ENCODE data around the gene SPTAN1. TPM values are rescaled to one million over a fixed set of nuclear protein-coding genes. Genes with fewer than 3 reads are reported as not detected.

Gene SPTAN1
- total RNA-seq, 1 experiment from 2014 or later: 229 TPM

- Histone ChIP-seq H3K27me3 (ENCODE audit: control insufficient read depth, insufficient read depth, low read length) (no peaks in the 10 kb centered on the region), H3K4me3 (ENCODE audit: low read depth in 2 of 2, low read length in 2 of 2) (no peak overlapping the region), H3K36me3 (ENCODE audit: control insufficient read depth, insufficient read depth, low read length) (peaks cover under 1% of the 10 kb centered on the region; the same call in 1 of the 2 replicates), H3K4me1 (ENCODE audit: control insufficient read depth, insufficient read depth, low read length) (peaks cover 9% of the 10 kb centered on the region; the same call in 1 of the 2 replicates), H3K27ac (ENCODE audit: low read length) (no peak overlapping the region), H3K9me3 (ENCODE audit: control insufficient read depth, insufficient read depth, low read depth, low read length) (no peaks in the 10 kb centered on the region)
- CTCF ChIA-PET: no interaction called here
- DNase-seq (ENCODE audit: low read depth, low spot score): no peak
- TF ChIP-seq CTCF (IDR thresholded peaks at IDR 0.05) (no peak), REST (IDR thresholded peaks at IDR 0.05; ENCODE audit: insufficient read depth in 1 of 2, low read depth in 2 of 2, low read length in 1 of 2) (no peak), POLR2AphosphoS5 (IDR thresholded peaks at IDR 0.05; ENCODE audit: low read depth, low read length) (no peak), SIN3A (IDR thresholded peaks at IDR 0.05; ENCODE audit: borderline replicate concordance, insufficient read depth, low read depth, low read length) (no peak), TCF7L2 (IDR thresholded peaks at IDR 0.05; ENCODE audit: low read depth, low read length) (no peak)
- POLR2A ChIA-PET: no interaction called here
- intact Hi-C loops (cut with micrococcal nuclease; ENCODE audit: unreplicated experiment) (no loop called here), in situ Hi-C loops (cut with HindIII; ENCODE audit: low pct_unique_long_range_greater_than_20kb, low sequenced_read_pairs) (no loop called here)
- no peak for ATAC-seq
- BruUV-seq (replicated peaks): no TSS peak
These were observed 5.9 kb upstream of the SPTAN1 start for GRCh38 chr9:128546504-128546903.

GRCh38 chr9:128548876-128549275 is 3.5 kb upstream of the SPTAN1 start:
- ATAC-seq: no peak

More at GRCh38 chr9:128548876-128549275, 3.5 kb upstream of the SPTAN1 start:
- Histone ChIP-seq H3K4me3 (ENCODE audit: low read depth in 2 of 2, low read length in 2 of 2) (no peak overlapping the region), H3K27me3 (ENCODE audit: control insufficient read depth, insufficient read depth, low read length) (no peaks in the 10 kb centered on the region), H3K27ac (ENCODE audit: low read length) (no peak overlapping the region), H3K36me3 (ENCODE audit: control insufficient read depth, insufficient read depth, low read length) (no peaks in the 10 kb centered on the region), H3K9me3 (ENCODE audit: control insufficient read depth, insufficient read depth, low read depth, low read length) (no peaks in the 10 kb centered on the region), H3K4me1 (ENCODE audit: control insufficient read depth, insufficient read depth, low read length) (peaks cover 10% of the 10 kb centered on the region; the same call in 1 of the 2 replicates)
- CTCF ChIA-PET: no interaction called here
- POLR2A ChIA-PET: no interaction called here
- in situ Hi-C loops (cut with HindIII; ENCODE audit: low pct_unique_long_range_greater_than_20kb, low sequenced_read_pairs): no loop called here
- no TSS peak for BruUV-seq (replicated peaks)
- no peak for DNase-seq (ENCODE audit: low read depth, low spot score)
- TF ChIP-seq TCF7L2 (IDR thresholded peaks at IDR 0.05; ENCODE audit: low read depth, low read length) (no peak), CTCF (IDR thresholded peaks at IDR 0.05) (no peak), REST (IDR thresholded peaks at IDR 0.05; ENCODE audit: insufficient read depth in 1 of 2, low read depth in 2 of 2, low read length in 1 of 2) (no peak), POLR2AphosphoS5 (IDR thresholded peaks at IDR 0.05; ENCODE audit: low read depth, low read length) (no peak)
- intact Hi-C loops (cut with micrococcal nuclease; ENCODE audit: unreplicated experiment): no loop called here
